Measurements from ENCODE around the gene PSMD1.

DNA sequence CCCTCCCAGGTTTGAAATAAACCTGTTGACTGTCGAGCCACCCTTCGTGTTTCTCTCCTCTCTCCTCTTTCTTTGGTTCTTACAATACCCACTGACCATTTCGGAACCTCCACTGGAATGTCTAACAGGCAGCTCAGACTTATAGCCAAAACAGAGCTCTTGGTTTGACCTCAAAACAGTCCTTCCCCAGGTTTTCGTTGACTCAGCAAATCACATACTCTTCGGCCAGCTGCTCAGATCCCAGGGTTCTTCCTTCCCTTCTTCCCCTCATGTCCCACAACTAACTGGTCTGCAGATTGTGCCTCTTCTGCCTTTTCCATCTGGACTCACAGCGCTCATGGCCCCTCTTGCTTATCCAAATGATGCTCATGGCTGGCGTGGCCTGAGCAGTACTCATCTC lies 146.4 kb downstream of the PSMD1 start:
- no peak for TF ChIP-seq EGR1 (IDR thresholded peaks at IDR 0.05)
- TF ChIP-seq, protein P1, sequence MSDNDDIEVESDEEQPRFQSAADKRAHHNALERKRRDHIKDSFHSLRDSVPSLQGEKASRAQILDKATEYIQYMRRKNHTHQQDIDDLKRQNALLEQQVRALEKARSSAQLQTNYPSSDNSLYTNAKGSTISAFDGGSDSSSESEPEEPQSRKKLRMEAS (IDR thresholded peaks at IDR 0.05) = no peak
- no peak for TF ChIP-seq YY1 (IDR thresholded peaks at IDR 0.05; ENCODE audit: low read depth)
- TF ChIP-seq, protein P2, sequence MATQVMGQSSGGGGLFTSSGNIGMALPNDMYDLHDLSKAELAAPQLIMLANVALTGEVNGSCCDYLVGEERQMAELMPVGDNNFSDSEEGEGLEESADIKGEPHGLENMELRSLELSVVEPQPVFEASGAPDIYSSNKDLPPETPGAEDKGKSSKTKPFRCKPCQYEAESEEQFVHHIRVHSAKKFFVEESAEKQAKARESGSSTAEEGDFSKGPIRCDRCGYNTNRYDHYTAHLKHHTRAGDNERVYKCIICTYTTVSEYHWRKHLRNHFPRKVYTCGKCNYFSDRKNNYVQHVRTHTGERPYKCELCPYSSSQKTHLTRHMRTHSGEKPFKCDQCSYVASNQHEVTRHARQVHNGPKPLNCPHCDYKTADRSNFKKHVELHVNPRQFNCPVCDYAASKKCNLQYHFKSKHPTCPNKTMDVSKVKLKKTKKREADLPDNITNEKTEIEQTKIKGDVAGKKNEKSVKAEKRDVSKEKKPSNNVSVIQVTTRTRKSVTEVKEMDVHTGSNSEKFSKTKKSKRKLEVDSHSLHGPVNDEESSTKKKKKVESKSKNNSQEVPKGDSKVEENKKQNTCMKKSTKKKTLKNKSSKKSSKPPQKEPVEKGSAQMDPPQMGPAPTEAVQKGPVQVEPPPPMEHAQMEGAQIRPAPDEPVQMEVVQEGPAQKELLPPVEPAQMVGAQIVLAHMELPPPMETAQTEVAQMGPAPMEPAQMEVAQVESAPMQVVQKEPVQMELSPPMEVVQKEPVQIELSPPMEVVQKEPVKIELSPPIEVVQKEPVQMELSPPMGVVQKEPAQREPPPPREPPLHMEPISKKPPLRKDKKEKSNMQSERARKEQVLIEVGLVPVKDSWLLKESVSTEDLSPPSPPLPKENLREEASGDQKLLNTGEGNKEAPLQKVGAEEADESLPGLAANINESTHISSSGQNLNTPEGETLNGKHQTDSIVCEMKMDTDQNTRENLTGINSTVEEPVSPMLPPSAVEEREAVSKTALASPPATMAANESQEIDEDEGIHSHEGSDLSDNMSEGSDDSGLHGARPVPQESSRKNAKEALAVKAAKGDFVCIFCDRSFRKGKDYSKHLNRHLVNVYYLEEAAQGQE (IDR thresholded peaks at IDR 0.05; ENCODE audit: low read depth) = no peak
- TF ChIP-seq TEAD4 (IDR thresholded peaks at IDR 0.05) = no peak
- no peak for TF ChIP-seq RAD21 (IDR thresholded peaks at IDR 0.05; ENCODE audit: low read depth)
- no peak for TF ChIP-seq EP300 (IDR thresholded peaks at IDR 0.05; ENCODE audit: borderline replicate concordance)
